HAP-1 (cell line): ENCODE measurements around the gene PRDM16.

Source experiments
- DNase-seq, 2 experiments: peaks; one replicate each; pipeline ENCODE4 v3.0.0-alpha.2; 2016 to 2020; ENCODE audit warnings: low spot score in 2 of 2
- H3K27me3 ChIP-seq: fragments of 250-450 bp; sonication (Bioruptor Pico); 2 replicates; pipeline ENCODE4 v1.5.1; 2020; ENCODE audit warnings: low read depth, mild to moderate bottlenecking, moderate library complexity
- H3K36me3 ChIP-seq: fragments of 250-450 bp; sonication (Bioruptor Pico); replicated peaks from 2 replicates; pipeline ENCODE4 v1.5.1; 2020; ENCODE audit warnings: mild to moderate bottlenecking
- H3K4me1 ChIP-seq: fragments of 250-450 bp; sonication (Bioruptor Pico); 2 replicates; pipeline ENCODE4 v1.5.1; 2020; ENCODE audit warnings: mild to moderate bottlenecking
- H3K4me3 ChIP-seq: fragments of 250-450 bp; sonication (Bioruptor Pico); 2 replicates; pipeline ENCODE4 v1.5.1; 2020; ENCODE audit warnings: mild to moderate bottlenecking, moderate library complexity
- H3K9me3 ChIP-seq: fragments of 250-450 bp; sonication (Bioruptor Pico); 2 replicates; pipeline ENCODE4 v1.5.1; 2020; ENCODE audit warnings: mild to moderate bottlenecking, moderate library complexity
- in situ Hi-C: fragments of 300-500 bp; cut with MboI; formaldehyde crosslinking; loops from 3 replicates; pipeline ENCODE4 v1.14.3; 2020; ENCODE audit warnings: low sequenced_read_pairs, inconsistent platforms, mixed read lengths

The PRDM16 gene

DNA sequence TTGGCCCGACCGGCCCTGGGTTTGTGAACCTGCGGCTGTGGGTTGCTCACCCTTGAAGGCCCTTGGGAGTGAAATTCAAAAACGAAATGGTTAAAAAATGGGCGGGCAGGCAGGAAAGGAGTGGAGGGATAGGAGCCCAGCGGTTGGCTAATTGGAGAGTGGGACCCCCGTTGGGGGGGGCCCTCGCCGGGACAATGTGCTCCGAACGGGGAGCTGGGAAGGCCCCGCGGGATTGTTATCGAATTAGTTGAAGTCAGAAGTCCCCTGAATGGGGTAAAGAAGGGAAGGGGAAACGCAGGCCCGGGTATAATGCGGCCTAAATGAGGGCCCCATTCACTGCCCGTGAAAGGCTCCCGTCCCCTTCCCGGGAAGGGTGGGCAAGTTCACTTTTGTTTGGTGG lies 135.7 kb downstream of the PRDM16 start:
- no peaks in the 10 kb centered on the region for H3K36me3 ChIP-seq
- H3K4me1 ChIP-seq = no peaks in the 10 kb centered on the region
- no peaks in the 10 kb centered on the region for H3K27me3 ChIP-seq
- no peak overlapping the region for H3K4me3 ChIP-seq
- no peak for DNase-seq
- H3K9me3 ChIP-seq = no peaks in the 10 kb centered on the region
- in situ Hi-C loops = no loop called here

DNA sequence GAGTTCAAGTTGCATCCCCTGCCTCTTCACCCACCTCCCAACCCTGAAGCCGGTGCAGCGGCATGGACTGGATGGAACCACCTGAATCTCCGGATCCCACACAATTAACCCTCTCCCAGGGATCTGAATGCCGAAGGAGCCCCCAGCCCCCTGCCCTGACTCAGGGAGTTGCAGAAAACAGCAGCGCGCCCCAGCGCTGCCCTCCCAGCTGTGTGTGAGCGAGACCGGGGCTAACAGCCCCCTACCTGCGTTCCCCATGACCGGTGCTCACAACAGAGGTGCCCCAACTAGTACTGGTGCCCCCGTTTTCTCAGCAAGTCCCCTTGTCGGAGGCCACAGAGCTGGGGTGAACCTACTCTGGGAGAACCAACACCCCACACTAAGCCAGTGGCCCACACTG lies 136.8 kb downstream of the PRDM16 start:
- Histone ChIP-seq H3K9me3 (no peaks in the 10 kb centered on the region), H3K4me3 (no peak overlapping the region), H3K4me1 (no peaks in the 10 kb centered on the region), H3K27me3 (no peaks in the 10 kb centered on the region), H3K36me3 (no peaks in the 10 kb centered on the region)
- in situ Hi-C loops = no loop called here
- no peak for DNase-seq

GRCh38 chr1:3206696-3207095 lies 137.7 kb downstream of the PRDM16 start:
- H3K27me3 ChIP-seq = no peaks in the 10 kb centered on the region
- H3K4me1 ChIP-seq = no peaks in the 10 kb centered on the region
- no peaks in the 10 kb centered on the region for H3K9me3 ChIP-seq
- DNase-seq = no peak
- in situ Hi-C loops = no loop called here
- H3K36me3 ChIP-seq = no peaks in the 10 kb centered on the region
- H3K4me3 ChIP-seq = no peak overlapping the region

- in situ Hi-C loops = no loop called here
- no peaks in the 10 kb centered on the region for H3K4me1 ChIP-seq
- H3K9me3 ChIP-seq = no peaks in the 10 kb centered on the region
- DNase-seq = no peak
- H3K4me3 ChIP-seq = no peak overlapping the region
- no peaks in the 10 kb centered on the region for H3K36me3 ChIP-seq
- H3K27me3 ChIP-seq = no peaks in the 10 kb centered on the region
Measured at GRCh38 chr1:3207217-3207848, 138.3 kb downstream of the PRDM16 start.

DNA sequence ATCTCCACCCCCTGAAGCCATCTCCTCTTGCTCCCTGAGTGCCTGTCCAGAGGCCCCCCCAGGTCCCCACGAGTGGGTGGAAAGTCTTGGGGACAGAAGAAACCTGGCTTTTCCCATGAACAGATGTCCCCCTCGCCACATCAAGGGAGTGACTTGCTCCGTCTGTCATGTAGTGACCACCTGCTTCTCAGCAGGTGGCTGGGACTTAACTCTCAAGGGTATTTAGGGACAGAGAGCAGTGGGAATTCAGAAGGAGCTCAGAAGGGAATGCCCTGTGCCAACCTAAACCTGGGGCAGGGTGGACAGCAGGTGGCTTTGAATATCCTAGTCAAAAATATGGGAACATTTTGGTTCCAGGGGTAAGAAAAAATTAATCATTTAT lies 139.8 kb downstream of the PRDM16 start:
- Histone ChIP-seq H3K4me1 (no peaks in the 10 kb centered on the region), H3K4me3 (no peak overlapping the region), H3K9me3 (no peaks in the 10 kb centered on the region), H3K27me3 (no peaks in the 10 kb centered on the region), H3K36me3 (no peaks in the 10 kb centered on the region)
- in situ Hi-C loops = no loop called here
- no peak for DNase-seq

DNA sequence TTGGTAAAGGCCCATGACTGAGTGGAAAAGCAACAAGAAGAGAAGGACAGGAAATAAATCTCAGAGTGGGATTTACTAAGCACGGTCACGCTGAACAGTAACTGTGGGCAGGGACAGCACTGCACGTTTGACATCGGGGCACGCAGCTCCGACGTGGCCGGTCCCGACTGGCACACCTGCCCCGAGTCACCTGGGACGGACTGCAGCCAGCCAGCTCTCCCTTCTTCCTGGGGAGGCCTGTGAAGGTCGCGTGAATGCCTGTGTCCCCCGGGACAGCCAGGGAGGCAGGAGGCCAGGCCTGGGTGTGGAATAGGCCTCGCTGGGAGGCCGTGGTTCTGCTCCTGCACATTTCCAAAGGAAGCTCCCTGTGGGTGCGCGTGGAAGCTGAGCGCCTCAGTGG lies 140.2 kb downstream of the PRDM16 start:
- Histone ChIP-seq H3K4me3 (no peak overlapping the region), H3K27me3 (no peaks in the 10 kb centered on the region), H3K36me3 (no peaks in the 10 kb centered on the region), H3K9me3 (no peaks in the 10 kb centered on the region), H3K4me1 (no peaks in the 10 kb centered on the region)
- no peak for DNase-seq
- in situ Hi-C loops = no loop called here

GRCh38 chr1:3211582-3212375 lies 142.8 kb downstream of the PRDM16 start:
- Histone ChIP-seq H3K4me3 (no peak overlapping the region), H3K27me3 (no peaks in the 10 kb centered on the region), H3K36me3 (no peaks in the 10 kb centered on the region), H3K9me3 (no peaks in the 10 kb centered on the region), H3K4me1 (peaks cover 10% of the 10 kb centered on the region)
- in situ Hi-C loops = no loop called here
- DNase-seq = no peak

DNA sequence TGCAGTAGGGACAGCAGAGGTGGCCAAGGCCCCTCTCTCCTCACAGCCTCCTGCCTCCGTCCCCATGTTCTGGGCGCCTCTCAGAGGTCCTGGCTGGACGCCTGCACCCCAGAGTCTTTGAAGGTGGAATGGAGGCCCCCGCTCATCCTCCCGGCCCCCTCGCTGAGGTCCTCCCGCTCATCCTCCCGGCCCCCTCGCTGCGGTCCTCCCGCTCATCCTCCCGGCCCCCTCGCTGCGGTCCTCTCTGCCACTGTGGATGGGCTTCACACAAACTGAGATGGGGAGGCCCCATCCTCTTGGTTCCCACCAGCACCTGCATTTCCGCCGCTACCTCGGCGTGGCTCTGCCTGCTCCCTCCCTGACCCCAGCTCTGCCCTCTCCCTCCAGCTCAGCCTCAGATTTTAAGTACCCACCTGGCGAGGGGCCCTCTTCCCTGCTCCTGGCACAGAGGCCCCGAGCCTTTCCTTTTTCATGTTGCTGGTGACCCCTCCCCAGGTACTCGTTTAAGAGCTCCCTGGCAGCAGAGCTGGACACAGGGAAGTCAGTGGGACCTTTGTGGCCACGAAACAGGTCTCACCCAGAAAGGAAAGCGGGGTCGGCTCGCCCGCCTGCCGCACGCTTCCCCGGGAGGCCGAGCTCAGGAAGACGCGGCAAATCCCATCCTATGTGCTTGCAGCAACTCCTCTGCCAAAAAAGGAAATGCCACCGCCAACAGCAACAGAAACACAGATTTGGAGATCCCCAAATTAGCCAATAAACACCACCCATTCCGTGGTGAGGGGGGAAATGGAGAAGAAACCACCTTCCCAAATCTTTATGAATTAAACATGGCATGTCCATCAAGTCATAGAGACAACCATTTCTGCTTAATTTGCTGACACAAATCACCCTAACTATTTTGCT lies 143.7 kb downstream of the PRDM16 start:
- no peak for DNase-seq
- no peaks in the 10 kb centered on the region for H3K9me3 ChIP-seq
- H3K4me1 ChIP-seq = peaks cover 10% of the 10 kb centered on the region
- H3K4me3 ChIP-seq = no peak overlapping the region
- H3K27me3 ChIP-seq = no peaks in the 10 kb centered on the region
- H3K36me3 ChIP-seq = no peaks in the 10 kb centered on the region
- in situ Hi-C loops = no loop called here

DNA sequence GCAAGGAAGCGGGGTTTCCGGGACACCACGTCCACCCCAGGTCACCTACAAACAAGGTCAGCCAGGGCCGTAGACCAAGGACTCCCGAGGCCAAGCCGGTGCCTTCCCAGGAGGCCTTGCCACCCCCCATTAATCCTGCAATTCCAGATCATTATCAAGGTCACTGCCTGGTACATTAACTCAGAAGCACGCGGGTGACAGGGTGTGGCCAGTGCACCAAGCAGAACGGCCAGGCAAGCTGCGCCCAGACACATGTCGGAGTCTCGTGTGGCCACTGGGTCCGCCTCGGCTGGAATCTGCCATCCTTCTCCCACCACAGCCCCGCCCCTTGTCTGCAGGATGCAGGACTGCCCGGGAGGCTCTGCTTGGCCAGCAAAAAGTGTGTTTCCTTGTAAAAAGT lies 144.7 kb downstream of the PRDM16 start:
- Histone ChIP-seq H3K9me3 (no peaks in the 10 kb centered on the region), H3K36me3 (no peaks in the 10 kb centered on the region), H3K27me3 (no peaks in the 10 kb centered on the region), H3K4me1 (peaks cover 10% of the 10 kb centered on the region), H3K4me3 (no peak overlapping the region)
- DNase-seq = no peak
- in situ Hi-C loops = no loop called here

DNA sequence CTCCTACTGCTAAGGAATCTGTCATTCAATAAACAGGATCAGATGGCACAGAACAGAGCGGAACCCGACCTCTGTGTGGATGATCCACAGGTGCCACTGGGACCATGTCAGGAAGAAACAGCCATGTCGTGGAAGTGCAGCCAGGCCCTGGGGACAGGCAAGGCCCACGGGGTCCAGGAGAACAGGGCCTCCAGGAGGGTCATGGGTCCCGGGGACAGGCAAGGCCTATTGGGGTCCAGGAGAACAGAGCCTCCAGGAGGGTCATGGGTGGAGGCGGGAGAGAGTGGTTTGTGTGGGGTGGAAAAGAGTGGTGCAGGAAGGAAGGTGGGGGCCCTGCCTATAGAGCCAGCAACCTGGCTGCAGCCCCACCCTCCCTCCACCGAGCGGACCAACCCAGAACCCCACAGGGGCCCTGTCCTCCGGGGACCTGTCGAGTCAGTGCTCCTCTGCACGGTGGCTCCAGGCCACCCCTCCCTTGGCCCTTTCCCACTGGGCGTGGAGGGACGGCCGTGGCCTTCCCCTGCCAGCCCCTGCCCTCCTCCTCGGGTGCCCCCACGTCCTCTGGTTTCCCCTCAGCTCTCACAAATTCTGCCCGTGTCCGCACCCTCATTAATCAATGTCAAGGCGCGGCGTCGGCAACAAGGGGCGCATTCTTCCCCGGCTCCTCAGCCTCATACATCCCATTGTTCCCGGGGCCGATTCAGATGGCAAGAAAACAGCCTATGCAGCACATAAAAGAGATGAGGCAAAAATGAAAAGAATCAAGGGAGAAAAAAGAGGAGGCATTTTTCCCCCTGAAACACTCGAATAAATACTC lies 146.4 kb downstream of the PRDM16 start:
- H3K4me3 ChIP-seq = no peak overlapping the region
- no peaks in the 10 kb centered on the region for H3K36me3 ChIP-seq
- peaks cover 10% of the 10 kb centered on the region for H3K4me1 ChIP-seq
- H3K27me3 ChIP-seq = no peaks in the 10 kb centered on the region
- H3K9me3 ChIP-seq = no peaks in the 10 kb centered on the region
- in situ Hi-C loops = no loop called here
- DNase-seq = peak; percentile 50 to 78

DNA sequence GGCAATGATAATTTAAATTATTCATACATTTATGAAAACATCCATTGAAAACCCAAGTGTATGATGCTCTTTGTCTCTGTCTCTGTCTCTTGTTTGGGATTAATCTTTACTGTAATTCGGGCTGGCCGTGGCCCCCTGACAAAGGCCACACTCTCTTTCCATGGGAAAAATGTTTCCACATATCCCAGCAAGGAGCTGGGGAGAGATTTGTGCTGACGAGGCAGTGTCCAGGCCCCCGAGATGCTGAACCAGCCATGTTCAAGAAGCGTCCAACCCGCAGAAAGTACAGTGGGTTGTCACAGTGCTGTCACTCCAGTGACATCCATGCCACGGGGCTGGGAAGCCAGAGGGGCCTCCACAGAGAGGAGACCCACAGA lies 147.0 kb downstream of the PRDM16 start:
- H3K4me3 ChIP-seq = no peak overlapping the region
- H3K4me1 ChIP-seq = peaks cover 10% of the 10 kb centered on the region
- in situ Hi-C loops = no loop called here
- no peak for DNase-seq
- no peaks in the 10 kb centered on the region for H3K9me3 ChIP-seq
- H3K27me3 ChIP-seq = no peaks in the 10 kb centered on the region
- H3K36me3 ChIP-seq = no peaks in the 10 kb centered on the region

GRCh38 chr1:3217181-3217641 lies 148.2 kb downstream of the PRDM16 start:
- no peaks in the 10 kb centered on the region for H3K27me3 ChIP-seq
- no peaks in the 10 kb centered on the region for H3K9me3 ChIP-seq
- in situ Hi-C loops = no loop called here
- H3K4me3 ChIP-seq = no peak overlapping the region
- peaks cover 10% of the 10 kb centered on the region for H3K4me1 ChIP-seq
- no peaks in the 10 kb centered on the region for H3K36me3 ChIP-seq
- no peak for DNase-seq

- Histone ChIP-seq H3K36me3 (no peaks in the 10 kb centered on the region), H3K4me3 (no peak overlapping the region), H3K4me1 (peaks cover 10% of the 10 kb centered on the region), H3K9me3 (no peaks in the 10 kb centered on the region), H3K27me3 (no peaks in the 10 kb centered on the region)
- in situ Hi-C loops = no loop called here
- no peak for DNase-seq
Measured at GRCh38 chr1:3217979-3218679, 149.1 kb downstream of the PRDM16 start.
